ENCODE data around the gene ZFYVE21. TPM values are rescaled to one million over a fixed set of nuclear protein-coding genes. Genes with fewer than 3 reads are reported as not detected.

Gene ZFYVE21
- total RNA-seq: 100 to 1,000 TPM in 1 of 2 donors, 10 to 100 TPM in 1; 97.1 to 159 TPM

DNA sequence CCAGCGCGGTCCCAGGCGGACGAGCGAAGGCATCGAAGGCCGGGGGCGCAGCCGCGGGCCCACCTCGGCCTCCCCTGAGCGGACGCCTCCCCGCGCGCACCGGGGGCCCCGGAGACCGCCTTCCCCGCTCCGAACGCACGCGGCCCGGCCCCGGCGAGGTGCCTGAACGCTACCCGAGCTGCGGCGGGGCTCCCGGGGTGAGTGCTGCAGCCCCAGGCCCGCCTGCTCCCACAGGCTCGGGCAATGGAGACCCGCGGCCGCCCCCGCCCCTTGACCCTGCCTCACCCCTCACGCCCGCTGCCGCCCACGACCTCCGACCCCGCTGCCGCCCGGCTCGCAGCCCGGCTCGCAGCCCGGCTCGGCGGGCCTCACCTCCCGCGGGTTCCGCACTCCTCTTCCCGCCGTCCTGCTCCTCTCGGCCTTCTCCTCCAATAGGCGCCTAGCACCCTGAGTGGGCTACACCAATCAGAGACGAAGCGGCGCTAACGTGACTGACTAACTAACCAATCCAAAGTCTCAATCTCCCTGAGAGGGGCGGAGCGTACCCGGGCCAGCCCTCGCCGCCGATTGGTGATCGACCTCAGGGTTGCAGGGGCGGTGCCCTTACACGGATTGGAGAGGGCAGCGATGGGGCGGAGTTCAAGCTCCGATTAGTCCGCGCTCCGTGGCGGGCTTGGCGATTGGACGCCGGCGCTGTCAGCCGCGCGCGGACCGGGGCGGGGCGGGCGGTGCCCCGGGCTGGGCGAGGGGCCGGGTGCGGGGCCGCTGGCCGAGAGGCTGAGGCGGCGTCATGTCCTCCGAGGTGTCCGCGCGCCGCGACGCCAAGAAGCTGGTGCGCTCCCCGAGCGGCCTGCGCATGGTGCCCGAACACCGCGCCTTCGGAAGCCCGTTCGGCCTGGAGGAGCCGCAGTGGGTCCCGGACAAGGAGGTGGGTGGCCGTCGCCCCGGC lies at the start of gene ZFYVE21, which contains the start of gene XRCC3:
ZFYVE21 (plus strand) TSS at position 759 of the 949 bp plus-strand sequence; CDS start at position 791, 32 bp downstream.
XRCC3 (minus strand) TSS at position 400 of the 949 bp plus-strand sequence. CDS start 4,364 bp downstream, outside the sequence.
- TF ChIP-seq CTCF (IDR thresholded peaks at IDR 0.05): no peak
- H3K27me3 ChIP-seq (replicated peaks; ENCODE audit: insufficient read depth): no peaks in the 10 kb centered on the region
- ATAC-seq (ENCODE audit: insufficient number of reproducible peaks, low FRiP score, low read depth) (peak; percentile 99), DNase-seq (ENCODE audit: low spot score) (peak; percentile 99)
- no peaks in the 10 kb centered on the region for H3K36me3 ChIP-seq
- peaks cover 15 to 83% of the 10 kb centered on the region in 2 donors for H3K4me1 ChIP-seq (ENCODE audit: control insufficient read depth in 1 of 2, low read depth in 2 of 2)
- peak within 1 kb of the TSS; percentile 64 to 89 for H3K27ac ChIP-seq
- H3K4me3 ChIP-seq: peak within 1 kb of the TSS; percentile 88
- H3K9me3 ChIP-seq: no peaks in the 10 kb centered on the region

GRCh38 chr14:103667671-103668070 lies 47.9 kb upstream of the ZFYVE21 start:
- no peak overlapping the region for H3K27ac ChIP-seq
- H3K27me3 ChIP-seq (replicated peaks; ENCODE audit: insufficient read depth): no peaks in the 10 kb centered on the region
- H3K4me3 ChIP-seq: no peak overlapping the region
- no peak for DNase-seq (ENCODE audit: low spot score)
- peaks cover 56% of the 10 kb centered on the region for H3K36me3 ChIP-seq
- no peak for TF ChIP-seq CTCF (IDR thresholded peaks at IDR 0.05)
- ATAC-seq (ENCODE audit: insufficient number of reproducible peaks, low FRiP score, low read depth): no peak
- peaks cover 6 to 22% of the 10 kb centered on the region in 2 donors for H3K4me1 ChIP-seq (ENCODE audit: control insufficient read depth in 1 of 2, low read depth in 2 of 2)
- H3K9me3 ChIP-seq: no peaks in the 10 kb centered on the region

DNA sequence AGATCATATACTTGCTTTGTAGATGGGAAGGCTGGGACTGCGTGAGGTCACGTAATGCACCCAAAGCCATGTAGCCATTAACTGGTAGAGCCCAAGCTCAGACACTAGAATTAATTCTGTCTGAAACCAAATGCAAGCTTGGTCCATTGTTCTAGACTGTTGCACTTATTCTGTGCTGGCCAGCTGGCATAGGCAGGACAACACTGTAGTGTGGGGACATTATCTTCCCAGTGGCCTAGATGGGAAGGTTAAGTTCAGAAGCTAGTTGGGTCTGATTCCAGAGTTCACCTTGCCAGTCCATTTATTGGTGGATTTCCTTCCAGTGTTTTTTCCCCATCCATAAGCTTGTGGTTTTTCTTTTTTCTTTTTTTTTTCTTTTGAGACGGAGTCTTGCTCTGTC lies 47.5 kb upstream of the ZFYVE21 start:
- Histone ChIP-seq H3K27ac (no peak overlapping the region), H3K9me3 (no peaks in the 10 kb centered on the region), H3K4me1 (ENCODE audit: control insufficient read depth in 1 of 2, low read depth in 2 of 2) (peaks cover 6 to 22% of the 10 kb centered on the region in 2 donors), H3K4me3 (no peak overlapping the region), H3K27me3 (replicated peaks; ENCODE audit: insufficient read depth) (no peaks in the 10 kb centered on the region), H3K36me3 (peaks cover 56% of the 10 kb centered on the region)
- no peak for TF ChIP-seq CTCF (IDR thresholded peaks at IDR 0.05)
- ATAC-seq (ENCODE audit: insufficient number of reproducible peaks, low FRiP score, low read depth) (no peak), DNase-seq (ENCODE audit: low spot score) (no peak)

- Histone ChIP-seq H3K27me3 (replicated peaks; ENCODE audit: insufficient read depth) (no peaks in the 10 kb centered on the region), H3K9me3 (no peaks in the 10 kb centered on the region), H3K4me3 (no peak overlapping the region), H3K4me1 (ENCODE audit: control insufficient read depth in 1 of 2, low read depth in 2 of 2) (peaks cover 0 to 11% of the 10 kb centered on the region in 2 donors), H3K27ac (no peak overlapping the region), H3K36me3 (peaks cover 62% of the 10 kb centered on the region)
- TF ChIP-seq CTCF (IDR thresholded peaks at IDR 0.05): no peak
- ATAC-seq (ENCODE audit: insufficient number of reproducible peaks, low FRiP score, low read depth): no peak
- DNase-seq (ENCODE audit: low spot score): no peak
Observed at GRCh38 chr14:103669370-103669769, 46.2 kb upstream of the ZFYVE21 start.

DNA sequence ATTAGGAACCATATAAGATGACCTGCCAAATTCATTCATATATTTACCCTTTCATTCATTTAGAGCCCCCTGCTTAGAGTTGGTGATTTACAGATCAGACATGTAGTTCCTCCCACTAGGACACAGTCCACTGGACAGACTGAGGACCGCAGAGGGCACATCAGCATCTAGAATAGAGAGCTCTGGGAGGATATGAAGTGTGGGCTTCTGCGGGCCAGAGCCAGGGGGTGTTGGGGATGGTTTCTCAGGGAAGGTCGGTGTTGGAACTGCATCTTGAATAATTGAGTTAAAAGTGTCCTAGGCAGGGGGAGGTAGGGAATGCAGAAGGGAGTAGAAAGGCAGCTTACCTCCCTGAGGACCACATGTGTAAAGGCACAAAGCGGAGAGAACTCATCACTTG lies 43.7 kb upstream of the ZFYVE21 start:
- Histone ChIP-seq H3K27ac (no peak overlapping the region), H3K9me3 (no peaks in the 10 kb centered on the region), H3K27me3 (replicated peaks; ENCODE audit: insufficient read depth) (no peaks in the 10 kb centered on the region), H3K36me3 (peaks cover 87% of the 10 kb centered on the region), H3K4me1 (ENCODE audit: control insufficient read depth in 1 of 2, low read depth in 2 of 2) (no peaks in the 10 kb centered on the region), H3K4me3 (no peak overlapping the region)
- ATAC-seq (ENCODE audit: insufficient number of reproducible peaks, low FRiP score, low read depth): no peak
- no peak for DNase-seq (ENCODE audit: low spot score)
- TF ChIP-seq CTCF (IDR thresholded peaks at IDR 0.05): no peak

All from thoracic aorta (tissue), 2 donors.